IPS-NIHi7 (cell line): ENCODE measurements around the gene ZFHX3.

Experiments used
- DNase-seq: peaks from one replicate; pipeline ENCODE4 v3.0.0; 2012; ENCODE audit warnings: mixed read lengths; ENCODE audit errors: extremely low spot score

The ZFHX3 gene

GRCh38 chr16:72875291-72876031, 172.5 kb downstream of the ZFHX3 start:
- DNase-seq, result no peak

GRCh38 chr16:72873853-72874252, 174.1 kb downstream of the ZFHX3 start:
- DNase-seq, result no peak

DNA sequence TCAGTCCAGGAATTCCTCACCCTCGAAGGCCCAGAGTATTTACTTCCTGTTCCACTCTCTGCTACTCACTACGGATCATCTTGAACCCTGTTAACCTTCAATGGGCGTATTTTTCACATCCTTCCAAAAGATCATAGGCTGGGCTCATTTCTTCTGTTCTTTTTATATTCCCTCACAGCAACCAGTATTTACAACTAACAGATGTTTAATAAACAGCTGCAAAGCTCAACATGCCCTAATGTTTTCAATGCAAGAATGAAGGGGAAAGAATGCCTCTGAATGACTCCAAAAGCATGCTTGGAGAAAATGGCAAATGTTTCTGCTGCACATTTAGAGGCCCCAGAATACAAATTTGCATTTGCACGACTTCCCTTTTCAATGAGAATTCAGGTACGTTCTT, 174.9 kb downstream of the ZFHX3 start:
- DNase-seq, result no peak

GRCh38 chr16:72865835-72866234, 182.1 kb downstream of the ZFHX3 start:
- DNase-seq, result no peak

- no peak for DNase-seq
Measured at GRCh38 chr16:72865258-72865657, 182.7 kb downstream of the ZFHX3 start.

DNA sequence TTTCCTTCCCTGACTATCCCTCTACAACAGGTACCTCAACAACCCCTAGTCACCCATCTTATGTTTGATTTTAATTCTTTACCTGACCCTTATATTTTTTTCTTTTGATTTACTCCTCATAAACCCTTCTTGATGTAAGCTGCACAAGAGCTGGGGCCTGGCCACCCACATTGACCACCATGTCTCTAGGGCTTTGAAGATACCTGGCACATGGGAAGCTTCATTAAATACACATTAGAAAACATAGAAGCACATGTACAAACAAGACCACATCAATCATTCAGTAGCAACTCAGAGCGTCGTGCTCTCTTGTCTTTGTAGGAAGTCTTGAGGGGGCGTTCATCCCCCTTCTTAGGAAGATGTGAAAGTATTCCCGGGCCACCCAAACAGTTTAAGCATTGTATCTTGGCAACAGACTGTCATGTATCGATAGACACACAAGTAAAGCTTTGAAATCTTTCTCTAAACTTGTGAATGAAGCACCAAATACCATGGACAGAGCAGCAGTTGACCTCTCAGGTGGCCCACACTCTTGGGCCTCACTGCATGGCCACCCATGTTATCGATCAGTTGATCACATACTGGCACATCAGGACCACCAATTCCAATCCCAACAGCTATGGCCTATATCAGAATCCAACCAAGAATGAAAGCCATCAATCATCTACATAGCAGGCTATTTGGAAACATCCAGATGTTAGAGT, 183.6 kb downstream of the ZFHX3 start:
- DNase-seq, result no peak

DNA sequence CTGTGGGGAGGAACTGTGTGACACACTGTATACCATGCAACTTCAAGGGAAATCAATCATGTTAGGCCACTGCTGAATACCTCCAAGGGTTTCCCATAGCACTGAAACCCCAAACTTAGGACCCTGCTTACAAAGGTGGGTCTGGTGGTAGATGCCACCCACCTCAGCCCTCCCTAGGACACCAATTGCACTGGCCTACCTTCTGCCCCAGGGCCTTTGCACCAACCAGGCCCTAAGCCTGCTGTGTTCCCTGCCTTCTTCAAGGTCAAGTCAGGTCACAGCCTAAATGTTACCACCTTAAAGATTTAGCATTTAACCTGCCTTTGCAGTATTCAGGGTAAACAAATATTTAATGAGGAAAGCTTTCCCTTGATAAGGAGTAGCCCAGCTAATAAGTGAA, 185.8 kb downstream of the ZFHX3 start:
- DNase-seq, result no peak

GRCh38 chr16:72860726-72861562, 187.0 kb downstream of the ZFHX3 start:
- DNase-seq, result no peak

GRCh38 chr16:72859581-72859980, 188.3 kb downstream of the ZFHX3 start:
- DNase-seq, result no peak

DNA sequence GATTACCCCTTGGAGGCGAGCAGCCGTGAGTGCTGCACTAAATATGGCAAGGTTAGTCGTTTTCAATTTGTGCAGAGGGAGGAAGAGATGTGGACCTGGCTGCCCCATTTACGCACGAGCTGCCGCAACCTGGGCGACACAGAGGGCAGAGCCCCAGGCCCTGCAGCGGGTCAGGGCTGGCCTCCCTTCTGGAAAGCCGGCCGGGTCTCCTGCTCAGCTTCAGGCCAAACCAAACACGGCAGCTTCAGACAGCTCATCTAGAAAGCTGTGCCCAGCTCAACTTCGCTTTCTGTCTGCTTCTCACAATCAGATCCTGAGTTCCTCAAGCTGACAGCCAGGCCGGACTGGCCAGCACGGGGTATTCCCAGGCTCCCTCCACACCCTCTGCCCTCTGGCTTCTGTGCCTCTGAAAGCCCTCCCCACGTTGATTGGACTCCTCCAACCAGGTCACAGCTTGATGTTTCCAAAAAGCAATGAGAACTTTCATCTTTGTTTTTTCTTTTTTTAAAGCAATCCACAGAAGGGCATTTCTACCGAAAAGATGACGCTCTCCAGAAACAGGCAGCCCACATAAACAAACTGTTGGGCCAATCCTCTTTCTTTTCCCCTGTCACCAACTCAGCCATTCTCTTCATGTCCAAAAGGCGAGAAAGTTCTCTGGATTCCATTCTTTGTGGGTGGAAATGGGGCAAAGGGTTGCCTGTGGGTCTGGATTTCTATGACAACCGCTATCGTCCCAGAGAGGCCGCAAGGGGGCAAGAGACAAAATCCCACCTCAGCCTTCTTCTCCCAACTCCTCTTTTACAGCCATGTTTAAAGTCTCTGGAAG, 189.0 kb downstream of the ZFHX3 start:
- DNase-seq, result no peak

- no peak for DNase-seq
Measured at GRCh38 chr16:72857834-72858664, 189.9 kb downstream of the ZFHX3 start.

GRCh38 chr16:72856797-72857196, 191.1 kb downstream of the ZFHX3 start:
- DNase-seq, result peak; percentile 78

DNA sequence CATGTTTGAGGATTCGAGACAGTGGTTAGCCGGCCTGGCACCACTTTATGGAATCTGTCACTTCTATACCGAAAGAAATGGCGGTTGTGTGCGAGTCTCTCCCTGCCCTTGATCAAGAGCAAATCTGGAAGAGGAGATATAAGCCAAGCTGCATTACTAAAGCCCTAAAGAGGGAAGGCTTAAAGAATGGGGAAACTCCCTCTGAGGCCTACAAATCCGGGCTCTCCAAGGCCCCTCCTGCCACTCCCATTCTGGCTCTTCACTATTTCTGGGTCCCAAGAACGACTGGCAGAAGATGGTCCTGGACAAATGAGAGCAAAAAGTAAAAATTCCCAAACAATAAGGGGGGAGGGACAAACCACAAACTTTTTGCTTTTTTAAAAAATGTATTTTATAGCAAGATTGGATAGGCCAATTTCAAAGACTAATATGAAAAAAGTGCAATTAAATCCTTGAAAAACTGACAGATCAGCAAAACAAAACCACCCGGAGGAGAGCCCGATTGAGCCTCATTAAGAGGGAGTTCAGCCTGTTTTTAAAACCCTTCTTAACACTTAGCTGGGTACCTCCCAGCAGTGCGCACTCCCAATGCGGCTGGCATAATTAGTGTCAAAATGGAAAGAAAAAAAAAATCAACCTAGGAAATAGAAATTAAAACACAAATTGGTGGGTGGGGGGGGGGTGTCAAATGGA, 193.5 kb downstream of the ZFHX3 start:
- no peak for DNase-seq

GRCh38 chr16:72853575-72854266, 194.2 kb downstream of the ZFHX3 start:
- no peak for DNase-seq

DNA sequence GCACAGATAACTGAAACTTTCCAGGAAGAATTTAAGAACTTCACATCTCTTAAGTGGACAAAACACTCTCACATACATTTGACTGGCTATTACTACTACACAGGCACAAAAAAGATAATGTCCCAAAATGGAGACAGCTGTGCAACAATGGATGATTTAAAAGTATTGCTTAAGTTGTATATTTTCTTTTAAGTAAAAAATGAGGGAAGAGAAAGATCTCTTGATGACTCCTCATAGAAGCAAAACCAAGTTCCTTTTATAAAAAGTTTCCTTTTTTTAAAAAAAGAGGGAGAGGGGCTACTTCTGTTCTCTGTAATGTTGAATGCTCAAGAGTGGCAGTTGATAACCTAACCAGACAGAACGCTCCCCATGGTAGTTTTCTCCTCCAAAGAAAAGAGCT, 195.5 kb downstream of the ZFHX3 start:
- DNase-seq, result no peak

- no peak for DNase-seq
Measured at GRCh38 chr16:72850853-72851252, 197.1 kb downstream of the ZFHX3 start.

DNA sequence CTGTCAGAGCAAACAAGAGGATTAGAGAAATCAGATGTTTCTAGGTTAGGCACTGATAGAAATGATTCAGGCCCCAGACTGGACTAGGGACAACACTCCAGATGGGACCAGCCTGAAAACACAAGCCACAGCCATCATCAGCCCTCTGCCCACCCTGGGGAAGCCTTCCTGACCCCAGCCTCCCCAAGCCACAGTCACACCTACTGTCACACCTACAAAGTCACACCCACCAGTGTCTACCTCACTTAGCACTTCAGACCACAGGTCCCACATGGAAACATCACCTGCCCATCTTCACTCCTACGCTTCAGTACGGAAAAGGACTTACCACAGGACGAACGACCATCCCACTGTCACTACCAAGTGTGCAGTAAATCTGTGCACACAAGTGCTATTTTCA, 197.9 kb downstream of the ZFHX3 start:
- no peak for DNase-seq

DNA sequence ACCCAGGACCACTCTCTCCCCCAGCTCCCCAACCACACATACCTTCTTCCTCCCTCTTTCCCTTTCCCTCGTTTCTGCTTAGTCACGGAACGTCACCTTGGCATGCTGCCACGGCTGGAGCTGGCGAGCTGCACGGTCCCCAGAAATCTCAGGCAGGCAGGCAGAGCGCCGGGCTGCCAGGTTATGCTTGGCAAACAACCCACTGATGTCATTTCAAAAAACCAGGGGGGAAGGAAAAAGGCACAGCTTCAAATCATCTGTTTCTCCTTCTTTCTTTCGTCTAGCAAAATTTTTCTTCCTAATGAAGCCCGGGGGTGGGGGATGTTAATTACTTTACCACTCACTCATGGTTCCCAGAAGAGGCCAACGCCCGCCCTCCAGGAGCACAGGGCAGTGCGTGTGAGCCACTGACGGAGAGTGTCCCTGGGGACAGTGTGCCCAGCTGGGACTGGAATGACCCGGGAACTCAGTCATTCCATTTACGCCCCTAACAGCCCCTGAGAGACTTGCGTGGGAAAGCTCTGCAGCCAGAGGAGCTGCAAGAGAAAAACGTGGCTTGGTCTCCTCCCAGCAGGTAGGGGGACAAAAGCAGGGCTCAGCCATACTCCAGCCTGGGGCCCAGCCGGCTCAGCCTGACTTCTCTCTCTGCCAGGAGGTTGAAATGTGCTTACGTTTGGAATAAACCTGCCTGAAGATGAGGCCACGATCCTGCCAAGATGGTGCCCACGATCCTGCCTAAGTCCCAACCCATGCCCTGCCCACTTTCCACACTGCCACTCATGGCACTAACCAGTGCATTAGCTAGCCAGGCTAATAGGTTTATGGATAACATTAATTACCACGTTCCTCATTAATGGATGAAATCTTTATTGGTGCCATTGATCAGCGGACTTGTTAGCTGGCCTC, 198.9 kb downstream of the ZFHX3 start:
- no peak for DNase-seq

DNA sequence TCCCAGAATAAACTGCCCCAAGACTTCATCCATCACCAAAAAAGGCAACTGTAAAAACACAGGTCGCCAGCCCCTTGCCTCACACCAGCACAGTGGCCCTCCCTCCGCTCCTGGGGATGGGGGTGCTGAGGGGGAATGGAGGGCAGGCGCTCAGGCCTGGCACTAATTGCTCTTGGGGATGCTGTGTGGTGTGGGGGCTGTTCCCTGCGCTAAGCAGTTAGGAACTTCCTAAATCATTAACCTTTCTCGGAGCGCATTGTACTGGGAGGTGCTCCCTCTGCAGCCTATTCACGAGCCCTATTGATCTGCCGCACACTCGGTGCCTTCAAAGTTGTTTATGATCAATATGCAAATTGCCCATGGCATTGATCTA, 199.9 kb downstream of the ZFHX3 start:
- no peak for DNase-seq
